Naive thymus-derived CD8-positive, alpha-beta T cell (primary cell): ENCODE measurements around the gene GPR35. TPM values are rescaled to one million over a fixed set of nuclear protein-coding genes. Genes with fewer than 3 reads are reported as not detected.
A peak's percentile ranks its signal among the peaks of the same experiment; 100 is the strongest.

Source experiments
- ATAC-seq, 2 donors: fragments of 150-1000 bp; cut with Tn5 transposase in 1 of 2; sonication (Bioruptor Pico), chemical (Tn5 transposase) in 1 of 2; 1 replicate in 1 of 2; 2 replicates in 1 of 2; pipeline ENCODE4 v1.10.0; 2021; ENCODE audit warnings: mild to moderate bottlenecking in 2 of 2, moderate library complexity in 2 of 2
- POLR2A ChIA-PET: fragments of 350-600 bp; sonication (Branson Sonifier 250); formaldehyde crosslinking; loops from one replicate; lab custom pipeline; 2021; ENCODE audit warnings: antibody characterized with exemption; lab: Charles Lee
- DNase-seq, 10 donors: peaks; one replicate each; pipeline versions ENCODE4 v3.0.0 to v3.0.0-alpha.2; 2020 to 2022
- H3K27ac Mint-ChIP-seq, 10 donors: one replicate each; pipeline ENCODE4 v1.8.0; 2020 to 2022; ENCODE audit warnings: mild to moderate bottlenecking in 10 of 10, mixed read lengths in 10 of 10, moderate library complexity in 4 of 10, inconsistent platforms in 1 of 10
- H3K27me3 Mint-ChIP-seq, 5 donors: one replicate each; pipeline ENCODE4 v1.8.0; 2021 to 2022; ENCODE audit warnings: mixed read lengths in 5 of 5
- H3K36me3 Mint-ChIP-seq, 3 donors: one replicate each; pipeline ENCODE4 v1.8.0; 2020 to 2022; ENCODE audit warnings: mixed read lengths in 3 of 3, mild to moderate bottlenecking in 2 of 3, inconsistent platforms in 1 of 3
- H3K4me1 Mint-ChIP-seq, 4 donors: one replicate each; pipeline ENCODE4 v1.8.0; 2021 to 2022; ENCODE audit warnings: mixed read lengths in 4 of 4
- H3K4me3 Mint-ChIP-seq, 10 donors: one replicate each; pipeline ENCODE4 v1.8.0; 2020 to 2022; ENCODE audit warnings: mild to moderate bottlenecking in 10 of 10, mixed read lengths in 10 of 10, moderate library complexity in 6 of 10, inconsistent platforms in 1 of 10
- H3K9me3 Mint-ChIP-seq, 9 donors: one replicate each; pipeline ENCODE4 v1.8.0; 2020 to 2022; ENCODE audit warnings: mixed read lengths in 9 of 9, mild to moderate bottlenecking in 3 of 9, inconsistent platforms in 1 of 9, moderate library complexity in 1 of 9
- polyA plus RNA-seq, 3 donors: library from polyadenylated mRNA; unstranded; fragments of 300-500 nt; fragmentation: Illumina TruSeq; gene quantifications; one replicate each; pipeline ENCODE4 v1.2.3, GENCODE V29; 2021
- total RNA-seq, 8 experiments: library from RNA in 2 of 8; stranded (reverse) in 2 of 8; gene quantifications; one replicate each; pipeline ENCODE4 v1.2.3 and lab custom pipeline; 2021 to 2026

GPR35 gene
- total and polyA plus RNA-seq, 5 experiments from 2014 or later = 1.3 to 9.8 (median 1.7) TPM

DNA sequence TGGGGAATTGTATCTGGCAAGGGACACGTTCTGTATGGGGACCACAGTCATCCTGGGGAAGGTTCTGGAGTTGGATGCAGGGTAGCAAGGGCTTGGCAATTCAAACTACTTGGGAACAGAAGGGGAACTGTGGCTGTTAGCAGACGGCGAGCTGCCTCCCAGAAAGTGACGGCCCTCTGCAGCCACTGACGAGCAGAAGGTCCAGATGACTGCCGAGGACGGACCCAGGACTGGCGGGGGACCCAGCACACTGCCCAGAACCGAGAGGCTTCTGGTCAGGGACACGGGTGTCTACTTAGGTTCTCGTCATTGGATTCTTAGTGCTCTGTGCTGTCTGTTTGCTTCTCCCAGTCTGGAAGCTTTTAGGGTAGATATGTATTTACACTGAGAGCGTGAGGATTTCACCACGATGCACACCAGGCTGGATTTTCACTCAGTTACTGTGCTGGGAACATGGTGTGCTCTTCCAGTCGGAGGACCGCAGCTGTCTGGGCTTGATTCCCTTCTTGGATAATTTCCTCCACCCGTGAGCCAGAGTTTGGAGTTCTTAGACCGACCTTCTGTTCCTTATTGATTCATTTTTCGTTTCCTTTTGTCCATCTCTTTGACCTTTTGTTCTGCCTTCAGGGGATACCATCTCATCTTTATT lies 13.4 kb downstream of the GPR35 start:
- POLR2A ChIA-PET = no interaction called here
- peak in 1 of 10 donors; percentile 6 for DNase-seq
- H3K27me3 Mint-ChIP-seq = no peaks in the 10 kb centered on the region
- H3K27ac Mint-ChIP-seq = peak overlapping the region in 2 of 10 donors; percentile 76 to 89
- no peak for ATAC-seq
- peaks cover 0 to 14% (median 3%) of the 10 kb centered on the region in 9 donors for H3K9me3 Mint-ChIP-seq
- peaks cover 0 to 12% (median 6%) of the 10 kb centered on the region in 3 donors for H3K36me3 Mint-ChIP-seq
- H3K4me3 Mint-ChIP-seq = no peak overlapping the region
- H3K4me1 Mint-ChIP-seq = peaks cover 0 to 5% (median 2%) of the 10 kb centered on the region in 4 donors

- POLR2A ChIA-PET = no interaction called here
Observed at GRCh38 chr2:240639566-240639965, 14.3 kb downstream of the GPR35 start.

GRCh38 chr2:240640939-240641338 lies 15.7 kb downstream of the GPR35 start:
- Mint-ChIP-seq H3K4me1 (peaks cover 0 to 10% (median 4%) of the 10 kb centered on the region in 4 donors), H3K27me3 (no peaks in the 10 kb centered on the region), H3K36me3 (no peaks in the 10 kb centered on the region), H3K27ac (peak overlapping the region in 1 of 10 donors; percentile 1), H3K4me3 (no peak overlapping the region), H3K9me3 (no peaks in the 10 kb centered on the region)
- POLR2A ChIA-PET = interaction anchor here (1.1 kb wide), 1 partner anchor 54 kb away, joined by 3 read pairs; the partner anchor contains the start of gene CAPN10
- ATAC-seq (no peak), DNase-seq (no peak)

More at GRCh38 chr2:240639566-240639965, 14.3 kb downstream of the GPR35 start:
- DNase-seq = no peak
- H3K9me3 Mint-ChIP-seq = peaks cover 0 to 5% (median under 1%) of the 10 kb centered on the region in 9 donors
- H3K27ac Mint-ChIP-seq = peak overlapping the region in 1 of 10 donors; percentile 37
- H3K36me3 Mint-ChIP-seq = peaks cover 0 to 5% (median under 1%) of the 10 kb centered on the region in 3 donors
- H3K4me1 Mint-ChIP-seq = peaks cover 0 to 5% (median 2%) of the 10 kb centered on the region in 4 donors
- no peaks in the 10 kb centered on the region for H3K27me3 Mint-ChIP-seq
- no peak for ATAC-seq
- no peak overlapping the region for H3K4me3 Mint-ChIP-seq

GRCh38 chr2:240642061-240642805 lies 17.0 kb downstream of the GPR35 start:
- no peak for DNase-seq
- Mint-ChIP-seq H3K4me1 (peaks cover 0 to 15% (median 7%) of the 10 kb centered on the region in 4 donors), H3K36me3 (no peaks in the 10 kb centered on the region), H3K27me3 (peaks cover 0 to under 1% (median 0%) of the 10 kb centered on the region in 5 donors), H3K4me3 (no peak overlapping the region), H3K27ac (no peak overlapping the region), H3K9me3 (no peaks in the 10 kb centered on the region)
- no peak for ATAC-seq
- POLR2A ChIA-PET = no interaction called here

GRCh38 chr2:240642806-240643092 lies 17.5 kb downstream of the GPR35 start:
- Mint-ChIP-seq H3K9me3 (no peaks in the 10 kb centered on the region), H3K4me3 (no peak overlapping the region), H3K27me3 (peaks cover 3 to 6% (median 4%) of the 10 kb centered on the region in 5 donors), H3K4me1 (peaks cover 0 to 15% (median 7%) of the 10 kb centered on the region in 4 donors), H3K27ac (no peak overlapping the region), H3K36me3 (no peaks in the 10 kb centered on the region)
- no peak for DNase-seq
- no peak for ATAC-seq
- POLR2A ChIA-PET = no interaction called here

DNA sequence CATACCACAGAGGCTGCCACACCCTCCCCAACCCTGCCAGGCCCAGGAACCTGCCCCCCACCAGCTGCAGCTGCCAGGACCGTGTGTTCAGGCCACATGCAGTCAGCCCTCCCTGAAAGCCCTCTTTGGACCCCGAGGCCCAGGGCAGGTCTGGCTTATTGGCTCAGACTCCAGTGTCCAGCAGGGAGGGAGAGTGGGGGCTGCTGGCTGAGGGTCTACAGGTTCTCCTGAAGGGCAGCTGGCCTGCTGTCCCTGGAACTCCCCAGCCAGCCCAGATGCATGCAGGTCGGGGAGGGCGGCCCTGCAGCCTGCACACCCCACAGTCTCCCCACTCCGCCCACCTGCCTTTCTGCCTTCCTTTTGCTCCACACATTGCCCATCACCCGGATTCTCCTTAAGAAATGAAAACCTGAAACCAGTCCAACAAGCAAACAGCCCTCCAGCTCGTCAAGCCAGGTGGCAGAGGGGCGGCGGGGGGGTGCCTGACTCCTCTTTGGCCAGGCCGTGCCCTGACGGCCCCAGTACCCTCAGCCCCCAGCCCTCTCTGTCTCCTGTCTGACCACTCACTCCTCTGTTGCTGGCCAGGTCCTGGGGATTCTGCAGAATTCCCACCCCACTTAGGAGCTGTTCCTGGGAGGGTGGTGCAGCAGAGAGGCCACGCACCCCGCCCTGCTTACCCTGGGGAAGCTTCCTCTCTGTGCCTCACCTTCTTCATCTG lies 18.0 kb downstream of the GPR35 start:
- Mint-ChIP-seq H3K9me3 (no peaks in the 10 kb centered on the region), H3K36me3 (no peaks in the 10 kb centered on the region), H3K4me1 (peaks cover 0 to 15% (median 5%) of the 10 kb centered on the region in 4 donors), H3K4me3 (no peak overlapping the region), H3K27ac (peak overlapping the region in 2 of 10 donors; percentile 34 to 39), H3K27me3 (peaks cover 3 to 11% (median 6%) of the 10 kb centered on the region in 5 donors)
- ATAC-seq (no peak), DNase-seq (no peak)
- POLR2A ChIA-PET = interaction anchor here (0.9 kb wide), 1 partner anchor 54 kb away, joined by 3 read pairs; no protein-coding TSS in a partner anchor

- POLR2A ChIA-PET = interaction anchor here (0.9 kb wide), 1 partner anchor 55 kb away, joined by 3 read pairs; no protein-coding TSS in a partner anchor
- H3K27ac Mint-ChIP-seq = peak overlapping the region in 2 of 10 donors; percentile 34 to 41
- no peak for ATAC-seq
- DNase-seq = no peak
- H3K36me3 Mint-ChIP-seq = no peaks in the 10 kb centered on the region
- peaks cover 0 to 15% (median 4%) of the 10 kb centered on the region in 4 donors for H3K4me1 Mint-ChIP-seq
- H3K9me3 Mint-ChIP-seq = no peaks in the 10 kb centered on the region
- peaks cover 3 to 16% (median 7%) of the 10 kb centered on the region in 5 donors for H3K27me3 Mint-ChIP-seq
- no peak overlapping the region for H3K4me3 Mint-ChIP-seq
Observed at GRCh38 chr2:240643811-240644150, 18.5 kb downstream of the GPR35 start.

DNA sequence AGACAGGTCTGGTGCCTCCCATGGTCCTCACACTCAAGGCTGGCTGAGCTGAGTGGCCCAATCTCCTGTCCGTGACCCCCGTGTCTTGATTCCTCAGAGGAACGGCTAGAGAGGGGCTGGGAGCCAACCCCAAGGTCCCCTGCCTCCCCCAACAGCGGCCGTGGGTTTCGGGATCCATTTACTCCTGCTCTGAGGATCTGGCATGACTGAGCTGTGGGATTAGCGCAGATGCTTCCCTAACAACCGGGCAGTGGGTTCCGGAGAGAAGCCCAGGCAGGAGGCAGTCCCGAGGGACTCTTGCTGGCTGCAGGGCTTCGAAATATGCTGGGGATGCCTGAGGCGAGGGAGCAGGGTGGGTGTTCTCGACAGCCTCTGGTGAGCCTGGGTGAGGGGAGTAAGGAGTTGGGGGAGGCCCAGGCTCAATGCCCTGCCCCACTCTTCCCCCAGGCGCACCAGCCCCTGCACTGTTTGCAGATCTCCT lies 18.9 kb downstream of the GPR35 start:
- no peak overlapping the region for H3K4me3 Mint-ChIP-seq
- H3K4me1 Mint-ChIP-seq = peaks cover 0 to 15% (median 4%) of the 10 kb centered on the region in 4 donors
- no peaks in the 10 kb centered on the region for H3K9me3 Mint-ChIP-seq
- DNase-seq = no peak
- ATAC-seq = no peak
- POLR2A ChIA-PET = interaction anchor here (0.9 kb wide), 1 partner anchor 55 kb away, joined by 3 read pairs; no protein-coding TSS in a partner anchor
- no peaks in the 10 kb centered on the region for H3K36me3 Mint-ChIP-seq
- peaks cover 3 to 18% (median 10%) of the 10 kb centered on the region in 5 donors for H3K27me3 Mint-ChIP-seq
- peak overlapping the region in 1 of 10 donors; percentile 41 for H3K27ac Mint-ChIP-seq

DNA sequence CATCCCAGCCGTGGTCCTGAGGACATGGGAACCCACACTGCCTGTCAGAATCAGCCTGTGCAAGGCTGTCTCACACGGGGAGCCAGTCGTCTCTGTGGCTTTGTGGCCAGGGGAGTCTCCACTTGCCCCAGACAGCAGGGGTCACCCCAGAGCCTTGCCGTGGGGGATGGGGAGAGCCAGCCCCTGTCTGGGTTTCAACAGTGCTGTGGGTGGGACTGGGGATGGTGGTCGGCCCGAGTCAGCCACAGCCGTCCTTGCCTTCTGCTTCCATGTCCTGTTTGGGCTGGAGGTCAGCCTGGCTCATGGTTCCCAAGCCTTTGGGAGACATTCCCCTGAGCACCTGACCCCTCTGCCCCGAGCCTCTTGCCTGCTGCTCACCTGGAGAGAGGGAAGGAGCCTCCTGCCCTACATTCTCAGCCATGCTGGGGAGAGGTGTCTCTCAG lies 19.6 kb downstream of the GPR35 start:
- Mint-ChIP-seq H3K27ac (peak overlapping the region in 1 of 10 donors; percentile 84), H3K9me3 (no peaks in the 10 kb centered on the region), H3K4me1 (peaks cover 0 to 15% (median 4%) of the 10 kb centered on the region in 4 donors), H3K4me3 (no peak overlapping the region), H3K27me3 (peaks cover 3 to 18% (median 15%) of the 10 kb centered on the region in 5 donors), H3K36me3 (no peaks in the 10 kb centered on the region)
- ATAC-seq (no peak), DNase-seq (no peak)
- POLR2A ChIA-PET = no interaction called here

DNA sequence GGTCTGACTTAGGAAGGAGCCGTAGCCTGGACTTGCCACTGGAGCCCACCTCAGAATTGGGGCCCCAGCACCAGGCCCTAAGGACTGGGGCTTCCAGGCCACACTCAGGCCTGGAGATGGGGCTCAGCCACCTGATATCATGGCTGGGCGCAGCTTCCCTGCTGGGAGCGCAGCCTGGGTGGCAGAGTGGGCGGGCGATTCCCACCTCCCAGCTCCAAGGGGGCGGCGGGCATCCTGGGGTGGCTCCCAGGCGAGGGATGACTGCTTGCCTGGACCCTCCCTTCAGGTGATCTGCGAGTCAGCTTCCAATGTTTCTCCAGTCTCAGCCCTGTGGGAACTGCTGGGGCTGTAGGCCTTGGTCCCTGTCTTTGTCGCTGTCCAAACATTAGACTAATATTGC lies 20.1 kb downstream of the GPR35 start:
- Mint-ChIP-seq H3K27me3 (peaks cover 3 to 18% (median 16%) of the 10 kb centered on the region in 5 donors), H3K4me3 (no peak overlapping the region), H3K4me1 (peaks cover 0 to 15% (median 4%) of the 10 kb centered on the region in 4 donors), H3K27ac (peak overlapping the region in 4 of 10 donors; percentile 56 to 69 (median 62)), H3K36me3 (no peaks in the 10 kb centered on the region), H3K9me3 (no peaks in the 10 kb centered on the region)
- no peak for ATAC-seq
- POLR2A ChIA-PET = no interaction called here
- no peak for DNase-seq

DNA sequence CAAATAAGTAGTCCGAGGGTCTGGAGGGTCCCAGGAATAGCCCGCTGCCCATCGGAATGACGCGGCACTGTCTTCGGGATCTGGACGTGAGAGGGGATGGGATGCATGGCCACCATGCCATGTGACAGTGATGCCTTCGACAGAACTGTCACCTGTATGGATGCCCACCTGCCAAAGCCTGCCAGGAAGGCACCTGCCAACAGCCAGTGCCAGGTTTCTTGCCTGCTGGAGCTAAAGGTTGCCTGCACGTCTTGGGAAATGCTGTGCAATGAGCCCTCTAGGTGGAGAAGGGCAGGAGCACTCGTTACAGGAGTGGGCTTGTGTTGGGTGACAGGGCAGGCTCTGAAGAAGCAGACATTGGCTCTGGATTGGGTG lies 20.5 kb downstream of the GPR35 start:
- no peak for ATAC-seq
- H3K9me3 Mint-ChIP-seq = no peaks in the 10 kb centered on the region

More for the DNA sequence above, 20.5 kb downstream of the GPR35 start:
- peaks cover 0 to 15% (median 4%) of the 10 kb centered on the region in 4 donors for H3K4me1 Mint-ChIP-seq
- DNase-seq = no peak
- H3K4me3 Mint-ChIP-seq = peak overlapping the region in 4 of 10 donors; percentile 33 to 50 (median 36)
- H3K27me3 Mint-ChIP-seq = peaks cover 3 to 19% (median 16%) of the 10 kb centered on the region in 5 donors
- peak overlapping the region in 7 of 10 donors; percentile 60 to 88 (median 77) for H3K27ac Mint-ChIP-seq
- POLR2A ChIA-PET = no interaction called here
- H3K36me3 Mint-ChIP-seq = no peaks in the 10 kb centered on the region
